MCF 10A (cell line): ENCODE measurements around the gene LUZP1. TPM values are rescaled to one million over a fixed set of nuclear protein-coding genes. Genes with fewer than 3 reads are reported as not detected.

Experiments
- BruUV-seq: library from RNA; stranded (reverse); fragments of 400-500 nt; replicated peaks from 2 replicates; lab custom pipeline; 2021; lab: Mats Ljungman, UMichigan
- CTCF ChIA-PET: fragments of 300-600 bp; sonication (Branson Sonifier 250); formaldehyde crosslinking; extraction: SDS; loops from one replicate; lab custom pipeline; 2021; ENCODE audit warnings: antibody characterized with exemption, inconsistent platforms; lab: Yijun Ruan, JAX
- POLR2A ChIA-PET: fragments of 300-600, 350-650 bp; sonication (Branson Sonifier 250); formaldehyde crosslinking; extraction: SDS; loops from one replicate; lab custom pipeline; 2020; ENCODE audit warnings: antibody characterized with exemption, inconsistent platforms; lab: Yijun Ruan, JAX
- DNase-seq: peaks from one replicate; pipeline ENCODE4 v3.0.0-alpha.2; 2018; ENCODE audit not compliant: unreplicated experiment
- H3K27ac Mint-ChIP-seq: one replicate; pipeline ENCODE4 v1.8.0; 2022; ENCODE audit warnings: mild to moderate bottlenecking, low read depth, mixed read lengths; ENCODE audit not compliant: unreplicated experiment
- H3K27me3 Mint-ChIP-seq: one replicate; pipeline ENCODE4 v1.8.0; 2022; ENCODE audit warnings: mixed read lengths; ENCODE audit not compliant: insufficient read depth, unreplicated experiment
- H3K36me3 Mint-ChIP-seq: one replicate; pipeline ENCODE4 v1.8.0; 2022; ENCODE audit warnings: mild to moderate bottlenecking, moderate library complexity, mixed read lengths; ENCODE audit not compliant: insufficient read depth, unreplicated experiment
- H3K4me1 Mint-ChIP-seq: one replicate; pipeline ENCODE4 v1.8.0; 2022; ENCODE audit warnings: mixed read lengths; ENCODE audit not compliant: insufficient read depth, unreplicated experiment
- H3K4me3 Mint-ChIP-seq: one replicate; pipeline ENCODE4 v1.8.0; 2022; ENCODE audit warnings: mild to moderate bottlenecking, moderate library complexity, mixed read lengths; ENCODE audit not compliant: unreplicated experiment
- H3K9me3 Mint-ChIP-seq: one replicate; pipeline ENCODE4 v1.8.0; 2022; ENCODE audit warnings: mixed read lengths; ENCODE audit not compliant: unreplicated experiment
- intact Hi-C: fragments of 100-400 bp; cut with micrococcal nuclease; formaldehyde crosslinking; loops from 2 replicates; pipeline ENCODE4 v1.14.1; 2022
- total RNA-seq: library from RNA; stranded (reverse); gene quantifications from 2 replicates; pipeline ENCODE4 v1.2.3, GENCODE V29; 2022
- TF ChIP-seq, protein P1 (sequence below): fragments of 200-600 bp; IDR thresholded peaks from one replicate; pipeline ENCODE4 v1.8.0; 2022; ENCODE audit warnings: antibody characterized with exemption, mild to moderate bottlenecking; ENCODE audit not compliant: unreplicated experiment

Gene LUZP1
- total RNA-seq, 1 experiment from 2014 or later, result 37.2 TPM

DNA sequence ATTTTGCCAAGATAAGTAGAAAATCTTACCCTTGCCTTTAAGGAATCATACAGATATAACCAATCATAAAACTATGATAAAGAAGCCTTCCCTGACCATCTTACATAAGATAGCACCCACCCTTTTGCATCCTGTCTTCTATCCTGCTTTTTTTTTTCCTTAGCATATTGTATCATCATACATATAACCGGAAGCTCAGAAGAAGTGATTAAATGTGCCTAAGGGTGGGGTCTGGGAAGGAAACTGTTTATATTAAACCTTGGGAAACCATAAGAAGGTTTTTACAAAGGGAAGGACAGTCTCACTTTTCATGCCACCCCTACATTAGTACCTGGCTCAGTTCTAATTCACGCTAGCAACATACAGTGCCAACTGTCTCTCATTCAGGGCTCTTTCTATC is 66.8 kb downstream of the LUZP1 start:
- ChIA-PET POLR2A (interaction anchor here (0.8 to 7.3 kb wide), 11 partner anchors 9 to 82 kb away, joined by 4 to 154 read pairs (median 7); partner anchors contain the start of genes KDM1A and LUZP1), CTCF (interaction anchor here (13.5 kb wide), 1 partner anchor 81 kb away, joined by 405 read pairs; no protein-coding TSS in a partner anchor)
- no peaks in the 10 kb centered on the region for H3K9me3 Mint-ChIP-seq
- H3K4me3 Mint-ChIP-seq, result no peak overlapping the region
- DNase-seq, result no peak
- H3K27ac Mint-ChIP-seq, result peak overlapping the region; percentile 70
- TF ChIP-seq, protein P1, sequence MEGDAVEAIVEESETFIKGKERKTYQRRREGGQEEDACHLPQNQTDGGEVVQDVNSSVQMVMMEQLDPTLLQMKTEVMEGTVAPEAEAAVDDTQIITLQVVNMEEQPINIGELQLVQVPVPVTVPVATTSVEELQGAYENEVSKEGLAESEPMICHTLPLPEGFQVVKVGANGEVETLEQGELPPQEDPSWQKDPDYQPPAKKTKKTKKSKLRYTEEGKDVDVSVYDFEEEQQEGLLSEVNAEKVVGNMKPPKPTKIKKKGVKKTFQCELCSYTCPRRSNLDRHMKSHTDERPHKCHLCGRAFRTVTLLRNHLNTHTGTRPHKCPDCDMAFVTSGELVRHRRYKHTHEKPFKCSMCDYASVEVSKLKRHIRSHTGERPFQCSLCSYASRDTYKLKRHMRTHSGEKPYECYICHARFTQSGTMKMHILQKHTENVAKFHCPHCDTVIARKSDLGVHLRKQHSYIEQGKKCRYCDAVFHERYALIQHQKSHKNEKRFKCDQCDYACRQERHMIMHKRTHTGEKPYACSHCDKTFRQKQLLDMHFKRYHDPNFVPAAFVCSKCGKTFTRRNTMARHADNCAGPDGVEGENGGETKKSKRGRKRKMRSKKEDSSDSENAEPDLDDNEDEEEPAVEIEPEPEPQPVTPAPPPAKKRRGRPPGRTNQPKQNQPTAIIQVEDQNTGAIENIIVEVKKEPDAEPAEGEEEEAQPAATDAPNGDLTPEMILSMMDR, result no peak
- intact Hi-C loops, result loop anchor here (10.0 kb wide), 1 partner anchor 303 kb away; no protein-coding TSS in a partner anchor
- H3K27me3 Mint-ChIP-seq, result no peaks in the 10 kb centered on the region
- no TSS peak for BruUV-seq
- peaks cover 69% of the 10 kb centered on the region for H3K4me1 Mint-ChIP-seq
- peaks cover 36% of the 10 kb centered on the region for H3K36me3 Mint-ChIP-seq

GRCh38 chr1:23101101-23101827 is 67.4 kb downstream of the LUZP1 start:
- H3K4me3 Mint-ChIP-seq, result no peak overlapping the region
- H3K9me3 Mint-ChIP-seq, result peaks cover 1% of the 10 kb centered on the region
- peaks cover 69% of the 10 kb centered on the region for H3K4me1 Mint-ChIP-seq
- TF ChIP-seq, protein P1, result no peak
- intact Hi-C loops, result loop anchor here (10.0 kb wide), 1 partner anchor 304 kb away; no protein-coding TSS in a partner anchor
- POLR2A ChIA-PET, result interaction anchor here (0.6 to 7.3 kb wide), 14 partner anchors 9 to 93 kb away, joined by 3 to 154 read pairs (median 6); partner anchors contain the start of gene LUZP1
- H3K27ac Mint-ChIP-seq, result peak overlapping the region; percentile 70
- BruUV-seq, result no TSS peak
- H3K36me3 Mint-ChIP-seq, result peaks cover 30% of the 10 kb centered on the region
- no peaks in the 10 kb centered on the region for H3K27me3 Mint-ChIP-seq
- no peak for DNase-seq
- CTCF ChIA-PET, result interaction anchor here (0.6 to 13.5 kb wide), 8 partner anchors 9 to 159 kb away, joined by 3 to 405 read pairs (median 4); partner anchors contain the start of genes HTR1D and LUZP1

DNA sequence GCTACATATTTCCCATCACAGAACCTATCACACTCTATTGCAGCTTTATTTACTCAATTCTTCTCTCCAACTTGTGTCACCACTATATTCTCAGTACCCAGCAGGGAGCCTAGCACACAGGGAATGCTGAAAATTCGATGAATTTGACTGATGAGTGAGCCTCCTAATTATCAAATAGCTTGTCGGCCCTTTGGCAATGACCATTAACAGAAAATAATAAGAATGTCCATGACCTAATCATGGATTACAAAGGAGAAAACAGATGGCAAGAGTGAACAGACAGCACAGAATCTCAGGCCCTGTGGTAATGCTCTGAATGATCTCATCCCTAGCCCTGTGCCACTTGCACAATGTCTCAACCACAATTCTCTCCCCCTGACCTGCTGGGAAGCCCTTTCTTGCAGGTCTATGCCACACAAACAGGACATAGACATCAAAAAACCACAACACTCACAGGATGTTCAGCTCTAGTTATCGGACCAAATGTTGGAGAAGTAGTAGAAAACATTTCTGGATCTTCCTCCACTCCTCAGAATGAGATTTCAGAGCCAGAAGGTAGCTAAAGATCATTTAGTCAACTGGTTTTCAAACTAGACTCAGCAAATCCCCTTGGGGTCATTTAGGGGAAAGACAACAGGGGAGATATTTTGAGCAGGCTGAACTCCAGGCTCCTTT is 68.4 kb downstream of the LUZP1 start:
- Mint-ChIP-seq H3K27ac (peak overlapping the region; percentile 70), H3K36me3 (peaks cover 24% of the 10 kb centered on the region), H3K4me1 (peaks cover 75% of the 10 kb centered on the region), H3K4me3 (peak overlapping the region; percentile 9), H3K27me3 (no peaks in the 10 kb centered on the region), H3K9me3 (peaks cover 7% of the 10 kb centered on the region)
- CTCF ChIA-PET, result interaction anchor here (0.6 to 13.5 kb wide), 18 partner anchors 10 to 393 kb away, joined by 3 to 405 read pairs (median 5); partner anchors contain the start of gene LUZP1
- POLR2A ChIA-PET, result interaction anchor here (0.5 to 7.3 kb wide), 23 partner anchors 10 to 845 kb away, joined by 3 to 154 read pairs (median 4); partner anchors contain the start of genes HNRNPR and LUZP1
- no TSS peak for BruUV-seq
- intact Hi-C loops, result loop anchor here (10.0 kb wide), 1 partner anchor 305 kb away; no protein-coding TSS in a partner anchor
- peak; percentile 92 for DNase-seq
- TF ChIP-seq, protein P1, result no peak
